Right forelimb (tissue), 1 donor: ENCODE measurements around the gene SCN3B.

ENCODE experiments used
- DNase-seq: peaks from one replicate; pipeline ENCODE4 v3.0.0-alpha.2; 2018

SCN3B gene

DNA sequence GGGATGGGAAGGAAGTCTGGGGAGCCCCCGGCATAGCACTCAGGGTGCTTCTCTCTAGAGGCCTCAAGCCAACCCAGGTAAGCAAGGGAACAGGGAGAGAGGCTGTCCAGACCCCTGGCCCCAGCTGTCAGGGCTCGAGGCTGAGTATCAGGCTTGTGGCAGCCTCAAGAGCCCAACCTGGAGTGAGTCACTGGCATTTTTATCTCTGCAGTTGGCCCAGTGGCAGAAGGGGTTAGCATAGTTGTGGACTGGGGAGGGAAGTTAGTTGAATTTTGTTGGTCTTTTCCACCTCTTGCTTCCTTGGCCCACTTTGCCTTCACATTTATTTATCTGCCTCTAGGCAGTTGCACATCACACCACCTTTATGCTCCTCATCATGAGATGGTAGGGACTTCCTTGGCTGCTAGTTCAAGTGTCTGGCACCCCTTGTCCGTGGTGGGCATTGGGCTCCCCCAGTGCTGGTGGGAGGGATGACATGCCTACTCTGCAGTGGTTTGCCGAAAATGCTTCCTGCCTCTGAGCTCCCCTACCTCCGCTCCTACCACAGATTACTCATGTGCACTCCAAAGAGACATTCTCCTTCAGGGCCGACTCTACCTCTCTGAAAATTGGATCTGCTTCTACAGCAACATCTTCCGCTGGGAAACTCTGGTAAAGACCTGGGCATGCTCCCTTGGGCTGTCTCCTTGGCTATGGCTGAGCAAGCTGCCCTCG lies 60.1 kb downstream of the SCN3B start:
- no peak for DNase-seq

DNA sequence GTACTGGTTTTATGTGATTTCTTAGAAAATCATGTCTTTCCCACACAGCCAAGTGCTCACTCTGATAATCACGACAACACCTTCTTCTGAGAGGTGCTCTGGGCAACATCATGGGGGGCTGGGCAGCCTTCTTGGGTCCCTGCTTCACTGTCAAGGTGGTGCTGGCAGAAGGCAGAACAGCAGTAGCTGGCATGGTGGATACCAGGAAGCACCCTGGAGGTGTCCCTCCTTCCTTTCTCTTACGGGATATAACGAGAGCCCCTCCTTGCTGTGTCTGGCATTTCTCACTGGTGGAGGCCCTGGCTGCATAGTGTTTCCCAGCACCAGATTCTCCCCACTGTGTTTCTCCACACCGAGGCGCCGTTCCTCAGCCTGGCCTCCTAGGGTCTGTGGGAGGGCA lies 60.9 kb downstream of the SCN3B start:
- no peak for DNase-seq

DNA sequence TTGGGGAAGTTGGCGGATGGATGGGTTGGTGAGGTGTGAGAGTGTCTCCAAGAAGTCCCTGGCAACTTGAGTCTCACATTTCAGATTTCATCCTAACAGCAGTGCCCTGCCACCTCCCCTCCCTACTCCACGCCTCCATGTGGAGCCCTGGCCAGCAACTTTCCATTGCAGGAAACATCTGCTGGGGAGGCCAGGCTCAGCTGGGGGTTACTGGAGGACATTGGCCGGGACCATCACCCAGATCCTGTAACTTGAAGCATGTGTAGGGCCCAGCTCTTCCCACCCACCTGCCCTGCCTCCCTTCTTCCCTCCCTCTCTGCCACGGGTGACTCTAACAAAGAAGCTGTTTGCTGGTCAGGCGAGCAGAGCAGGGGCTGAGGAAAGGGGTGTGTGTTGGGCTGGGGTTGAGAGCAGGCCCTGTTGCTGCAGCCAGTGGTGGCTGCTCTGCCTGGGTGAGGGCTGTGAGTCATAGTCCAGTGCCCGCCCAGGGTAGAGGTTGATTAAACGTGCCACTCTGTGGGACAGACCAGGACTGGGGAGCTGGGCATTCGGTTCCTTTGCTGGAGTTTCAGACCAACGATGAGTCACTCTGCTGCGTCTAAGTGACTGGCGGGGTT lies 64.0 kb downstream of the SCN3B start:
- DNase-seq: peak; percentile 69

DNA sequence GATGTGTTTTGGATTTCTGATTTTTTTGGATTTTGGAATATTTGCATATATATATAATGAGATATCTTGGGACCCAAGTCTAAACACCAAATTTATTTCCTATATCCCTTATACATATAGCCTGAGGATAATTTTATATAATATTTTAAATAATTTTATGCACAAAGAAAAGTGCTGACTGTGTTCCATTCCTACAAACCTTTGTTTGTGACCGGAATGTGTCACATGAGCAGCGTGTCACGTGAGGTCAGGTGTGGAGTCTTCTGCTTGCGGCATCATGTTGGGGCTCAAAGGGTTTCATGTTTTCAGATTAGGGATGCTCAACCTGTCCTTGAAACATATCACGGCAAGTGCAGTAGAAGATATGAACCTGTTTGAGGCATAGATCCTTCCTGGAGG lies 65.6 kb downstream of the SCN3B start:
- DNase-seq: no peak

DNA sequence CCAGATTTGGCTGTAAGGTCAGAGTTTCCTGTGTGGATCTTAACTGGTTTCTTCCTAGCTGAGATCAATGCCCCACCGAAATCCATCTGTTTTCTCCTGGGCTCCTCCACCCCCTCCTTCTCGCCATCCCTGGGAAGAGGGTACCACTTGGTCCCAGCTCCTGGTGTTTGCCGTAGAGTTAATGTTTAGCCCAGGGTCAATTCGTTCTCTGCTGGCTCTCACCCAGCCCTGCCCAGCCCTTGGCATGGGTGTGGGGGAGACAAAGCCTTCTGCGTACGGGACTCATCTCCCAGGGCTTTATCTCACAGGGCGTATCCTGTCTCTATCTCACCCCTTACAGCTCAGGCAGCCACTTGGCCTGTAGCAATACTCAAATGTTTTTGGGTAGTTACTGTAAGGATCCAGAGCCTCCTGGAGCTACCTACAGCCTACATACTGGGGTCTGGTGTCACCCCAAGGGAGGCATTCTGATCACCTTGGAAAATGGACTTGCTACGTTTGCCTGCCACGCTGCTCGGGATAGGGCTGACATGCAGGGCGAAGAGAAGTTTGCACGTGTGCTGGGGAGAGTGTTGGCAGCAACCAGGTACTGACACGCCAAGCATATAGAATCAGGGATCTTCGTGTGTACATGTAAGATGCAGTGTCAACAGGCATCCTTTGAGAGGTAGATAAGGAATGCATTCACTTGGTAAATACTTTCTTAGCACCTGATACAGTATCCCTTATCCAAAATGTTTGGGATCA lies 66.1 kb downstream of the SCN3B start:
- no peak for DNase-seq

DNA sequence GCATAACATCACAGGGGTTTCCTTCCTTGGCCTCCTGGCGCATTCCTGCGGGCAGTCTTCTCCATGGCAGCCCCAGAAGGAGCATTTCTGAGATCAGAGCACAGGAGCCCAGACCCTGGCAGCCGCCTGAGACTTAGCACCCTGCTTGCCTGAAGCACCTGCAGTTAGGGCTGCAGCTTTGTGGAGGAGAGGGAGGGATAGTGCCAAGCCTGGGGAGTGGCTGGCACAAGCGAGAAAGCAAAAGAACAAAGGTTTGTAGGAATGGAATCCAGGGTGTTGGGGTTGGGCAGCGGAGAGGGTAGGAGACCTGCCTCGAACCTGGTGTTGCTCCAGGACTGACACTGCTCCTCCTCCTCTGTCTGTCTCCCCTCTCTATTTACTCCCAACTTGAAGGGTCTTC lies 66.9 kb downstream of the SCN3B start:
- no peak for DNase-seq

DNA sequence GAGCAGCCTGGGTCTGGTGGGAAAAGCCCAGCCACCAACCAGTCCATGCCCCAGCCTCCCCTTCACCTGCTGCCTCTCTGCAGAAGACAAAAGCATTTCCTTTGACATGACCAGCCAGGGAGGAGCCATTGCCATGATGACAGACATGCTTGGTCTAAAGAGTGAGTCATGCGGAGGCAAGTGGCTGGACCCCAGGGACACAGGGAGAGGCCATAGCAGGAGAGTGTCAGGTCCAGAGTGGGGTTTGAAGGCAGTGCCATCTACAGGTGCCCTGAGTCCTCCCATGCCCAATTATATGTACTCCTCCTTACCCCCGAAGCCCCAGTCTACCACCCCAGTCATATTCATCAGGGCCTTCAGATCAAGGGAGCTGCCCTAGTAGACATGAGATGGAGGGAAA lies 67.4 kb downstream of the SCN3B start:
- DNase-seq: no peak

DNA sequence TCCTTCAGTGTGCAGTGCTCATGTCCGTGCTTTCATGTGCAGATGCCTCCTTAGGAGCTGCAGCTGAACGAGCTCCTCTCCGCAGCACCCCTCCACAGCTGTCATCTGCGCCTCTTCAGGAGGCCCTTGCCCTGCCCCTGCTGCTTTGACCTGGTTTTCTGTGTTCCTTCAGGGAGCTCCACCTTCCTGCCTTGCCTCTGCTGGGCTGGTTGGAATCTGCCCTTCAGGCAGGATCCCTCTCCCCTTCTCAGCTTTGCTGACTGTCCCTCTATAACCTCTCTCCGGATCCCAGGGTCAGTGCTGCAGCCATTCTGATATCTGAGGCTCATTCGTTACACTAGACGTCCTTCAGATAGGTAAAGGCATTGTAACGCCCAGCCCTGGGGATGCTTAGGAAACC lies 67.9 kb downstream of the SCN3B start:
- no peak for DNase-seq

DNA sequence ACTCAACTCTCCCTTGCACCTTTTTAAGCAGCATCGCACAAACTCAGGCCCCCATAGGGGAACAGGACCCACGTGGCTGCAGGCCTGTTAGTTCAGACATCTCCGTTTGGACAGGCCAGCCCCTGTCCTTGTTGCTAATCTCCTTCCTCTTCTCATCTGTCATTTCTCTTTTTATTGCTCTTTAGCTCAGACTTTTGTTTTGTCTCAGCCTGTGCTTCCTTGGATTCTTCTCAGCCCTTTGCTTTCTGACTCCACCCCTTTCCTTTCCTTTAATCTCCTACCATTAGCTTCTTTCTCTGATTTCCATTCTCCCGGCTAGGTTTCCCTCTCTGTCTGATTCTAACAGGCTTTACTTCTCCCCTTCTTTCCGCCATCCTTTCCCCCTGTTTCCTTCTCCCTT lies 68.7 kb downstream of the SCN3B start:
- no peak for DNase-seq

DNA sequence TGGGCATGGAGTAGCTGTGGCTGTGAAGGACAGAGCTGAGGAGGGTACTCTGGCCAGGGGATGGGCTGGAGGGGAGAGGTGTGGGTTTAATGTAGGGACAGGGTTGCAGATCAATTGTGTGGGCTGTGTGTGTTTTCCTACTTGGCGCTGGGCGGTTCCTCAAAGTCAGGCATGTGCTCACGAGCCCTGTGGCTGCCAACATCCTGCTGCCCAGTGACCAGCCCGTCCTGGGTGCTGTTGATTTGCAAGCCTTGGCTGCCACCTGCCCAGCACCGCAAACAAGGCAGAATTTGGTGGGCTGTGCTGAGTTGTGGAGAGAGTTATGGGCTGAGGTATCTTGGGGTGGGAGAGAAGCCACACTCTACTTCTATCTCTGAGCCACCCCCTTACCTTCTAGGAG lies 69.2 kb downstream of the SCN3B start:
- DNase-seq: no peak

DNA sequence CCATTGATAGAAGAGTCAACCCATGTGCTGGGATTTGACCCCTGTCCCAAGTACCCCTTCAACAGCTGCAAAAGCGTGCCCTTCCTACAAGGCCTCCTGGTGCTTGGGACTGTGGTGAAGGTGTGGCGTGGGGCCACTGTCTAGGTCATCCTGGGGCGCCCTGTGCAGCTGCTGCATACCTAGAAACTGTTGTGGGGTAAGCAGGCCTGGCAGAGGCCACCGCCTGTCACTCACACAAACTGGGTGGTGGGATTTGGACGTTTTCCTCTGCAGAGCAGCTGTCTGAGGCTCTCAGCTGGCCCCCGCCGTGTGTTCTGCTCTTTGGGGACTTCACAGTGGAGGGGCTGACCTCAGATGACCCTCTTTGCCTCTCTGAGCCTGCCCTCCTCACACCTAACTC lies 69.7 kb downstream of the SCN3B start:
- DNase-seq: no peak

DNA sequence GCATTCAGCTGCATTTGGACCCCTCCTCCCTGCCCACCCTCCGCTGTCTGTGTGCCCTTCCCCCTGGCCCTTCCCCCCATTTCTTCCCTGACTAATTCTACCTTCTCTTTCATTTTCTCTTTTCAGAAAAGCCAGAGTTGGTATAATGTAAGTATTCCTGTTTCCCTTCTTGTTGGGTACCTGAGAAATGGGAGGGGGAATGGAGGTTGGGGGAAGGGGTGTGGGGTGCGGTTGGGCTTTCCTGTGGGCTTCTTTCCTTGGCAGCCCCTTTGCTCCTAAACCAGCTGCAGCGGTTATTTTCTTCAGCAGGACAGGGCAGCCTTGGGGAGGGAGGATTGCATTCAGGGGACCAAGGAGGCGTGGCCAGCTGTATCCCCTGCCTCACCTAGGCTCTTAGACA lies 70.2 kb downstream of the SCN3B start:
- no peak for DNase-seq

DNA sequence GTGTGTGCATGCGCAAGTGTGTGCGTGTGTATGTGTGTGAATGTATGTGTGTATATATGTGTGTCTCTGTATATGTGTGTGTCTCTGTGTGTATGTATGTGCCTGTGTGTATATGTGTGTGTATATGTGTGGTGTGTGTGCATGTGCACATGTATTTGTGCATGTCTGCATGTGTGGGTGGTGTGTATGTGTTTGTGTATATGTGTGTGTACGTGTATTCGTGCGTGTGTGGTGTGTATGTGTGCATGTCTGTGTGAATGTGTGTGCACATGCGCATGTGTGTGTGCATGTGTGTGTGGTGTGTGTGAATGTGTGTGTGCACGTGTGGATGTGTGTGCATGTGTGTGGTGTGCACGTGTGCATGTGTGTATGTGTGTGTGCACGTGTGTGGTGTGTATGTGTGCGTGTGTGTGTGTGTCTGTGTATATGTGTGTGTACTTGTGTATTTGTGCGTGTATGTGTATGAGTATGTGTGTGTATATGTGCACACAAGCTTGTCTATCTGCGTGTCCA lies 71.4 kb downstream of the SCN3B start:
- DNase-seq: no peak

DNA sequence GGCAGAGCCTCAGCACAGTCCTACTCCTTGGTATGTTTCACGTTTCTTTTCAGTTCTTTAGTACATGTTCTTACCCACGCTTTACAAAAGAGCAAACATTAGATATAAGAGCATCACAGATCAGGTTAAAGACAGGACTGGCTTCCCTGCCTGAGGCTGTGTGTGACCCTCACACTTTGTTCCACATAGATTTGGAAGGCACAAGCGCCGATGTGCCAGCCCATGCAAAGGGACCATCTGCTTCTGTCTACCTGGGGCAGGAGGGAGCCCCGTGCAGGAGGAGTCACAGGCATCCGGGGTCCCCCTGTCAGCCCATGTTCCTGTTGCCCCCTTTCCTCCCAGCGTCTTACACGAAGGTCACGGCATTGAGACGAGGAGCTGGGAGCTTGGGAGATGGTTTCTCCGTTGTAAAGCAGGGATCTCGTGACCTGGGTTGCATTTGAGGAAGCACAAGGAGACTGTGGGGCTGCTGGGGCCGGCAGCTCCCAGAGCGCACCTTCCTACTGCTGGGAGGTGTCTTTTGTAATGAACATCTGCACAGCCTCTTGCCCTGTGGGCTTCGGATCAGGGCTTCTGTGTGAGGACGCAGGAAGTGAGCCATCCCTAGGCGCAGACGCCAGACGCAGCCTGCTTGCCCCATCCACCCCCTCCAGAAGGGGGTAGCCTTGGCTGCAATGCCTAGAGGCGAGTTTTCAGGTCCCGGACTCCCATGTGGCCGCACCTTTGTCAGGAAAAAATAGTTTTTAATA lies 72.6 kb downstream of the SCN3B start:
- DNase-seq: no peak

DNA sequence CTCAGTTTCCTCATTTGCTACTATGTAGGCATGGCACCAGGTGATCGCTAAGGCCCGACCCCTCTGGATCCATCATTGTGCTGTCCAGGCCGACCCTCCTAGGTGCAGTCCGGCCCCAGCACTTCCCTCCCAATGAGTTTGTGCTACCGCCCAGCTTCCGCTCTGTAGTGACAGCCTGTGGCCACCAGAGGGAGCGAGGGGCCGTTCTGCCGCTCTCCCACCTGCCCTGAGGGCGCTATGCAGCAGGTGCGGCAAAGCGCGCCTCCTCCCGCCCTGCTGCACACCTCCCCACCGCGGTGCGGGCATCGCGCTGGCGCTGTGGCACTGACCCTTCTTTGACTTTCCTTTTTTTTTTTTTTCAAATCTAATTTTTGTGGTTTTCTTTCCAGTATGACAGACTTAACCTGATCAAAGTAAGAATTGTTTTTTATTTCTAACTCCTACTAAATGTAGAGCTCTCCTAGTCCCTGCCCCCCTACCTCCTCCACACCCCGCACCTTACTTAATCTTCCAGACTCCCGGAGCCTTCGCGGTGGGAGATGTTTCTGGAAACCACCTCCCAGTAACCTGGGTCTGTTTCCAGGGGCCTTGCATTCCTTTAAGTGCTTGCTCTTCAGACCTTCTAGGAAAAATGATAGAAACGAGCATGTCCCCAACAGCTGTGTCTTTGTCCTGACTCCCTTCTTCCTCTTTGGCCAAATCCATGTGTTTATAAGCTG lies 73.7 kb downstream of the SCN3B start:
- DNase-seq: peak; percentile 61

DNA sequence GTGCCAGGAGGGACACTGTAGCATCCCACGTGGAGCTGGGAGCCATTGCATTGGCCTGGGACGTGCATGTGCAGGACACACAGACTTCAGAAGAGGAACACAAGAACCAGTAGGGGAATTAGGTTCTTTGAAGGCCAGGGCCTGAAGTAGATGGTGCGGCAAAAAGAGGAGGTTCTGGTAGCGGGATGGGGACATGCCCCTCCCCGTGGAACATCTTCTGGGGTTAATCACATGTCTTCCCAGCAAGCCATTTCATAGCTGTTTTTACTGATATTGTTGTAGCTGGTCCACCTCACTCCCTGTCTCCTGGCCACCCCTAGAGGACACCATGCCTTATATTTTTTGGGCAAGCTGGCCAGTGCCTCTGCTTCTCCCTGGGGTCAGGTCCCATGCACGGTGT lies 74.3 kb downstream of the SCN3B start:
- no peak for DNase-seq

DNA sequence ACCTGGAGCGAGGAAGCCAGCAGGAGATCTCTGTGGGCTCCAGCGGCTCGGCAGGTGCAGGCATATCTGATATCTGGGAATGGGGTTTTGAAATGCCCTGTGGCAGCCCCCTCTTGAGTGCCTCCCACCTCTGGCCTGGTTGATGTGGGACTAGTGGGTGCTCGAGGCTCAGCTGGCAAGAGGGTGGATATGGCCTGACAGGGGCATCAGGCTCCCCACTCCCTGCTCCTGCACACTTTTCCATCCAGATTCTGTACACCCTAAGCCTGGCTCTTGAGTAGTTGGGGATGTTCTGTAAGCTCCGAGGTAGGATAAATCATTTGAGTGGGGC lies 75.0 kb downstream of the SCN3B start:
- DNase-seq: no peak
